ENCODE results near the gene B4GALNT3.

DNA sequence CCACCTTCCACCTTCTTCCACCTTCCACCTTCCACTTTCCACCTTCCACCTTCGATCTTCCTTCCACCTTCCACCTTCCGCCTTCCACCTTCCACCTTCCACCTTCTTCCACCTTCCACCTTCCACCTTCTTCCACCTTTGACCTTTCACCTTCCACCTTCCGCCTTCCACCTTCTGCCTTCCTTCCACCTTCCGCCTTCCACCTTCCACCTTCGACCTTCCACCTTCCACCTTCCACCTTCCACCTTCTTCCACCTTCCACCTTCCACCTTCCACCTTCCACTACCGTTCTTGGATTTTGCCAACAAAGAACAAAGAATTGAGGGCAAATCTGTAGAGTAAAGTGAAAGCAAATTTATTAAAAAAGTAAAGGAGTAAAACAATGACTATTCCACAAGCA, 53.2 kb downstream of the B4GALNT3 start:
- TF ChIP-seq CTCF (IDR thresholded peaks at IDR 0.05; ENCODE audit: insufficient read depth, low read length) (no peak), GABPA (IDR thresholded peaks at IDR 0.05; ENCODE audit: low read depth) (no peak), REST (IDR thresholded peaks at IDR 0.05; ENCODE audit: insufficient replicate concordance, low read depth) (no peak), POLR2AphosphoS5 (IDR thresholded peaks at IDR 0.05; ENCODE audit: low read depth) (no peak), SPI1 (IDR thresholded peaks at IDR 0.05; ENCODE audit: borderline replicate concordance, low read depth) (no peak)
